Measurements from ENCODE around the gene HHIPL1. TPM values are rescaled to one million over a fixed set of nuclear protein-coding genes. Genes with fewer than 3 reads are reported as not detected.

Gene HHIPL1
- total RNA-seq, 2 experiments from 2014 or later: 0.08 to 0.10 TPM

DNA sequence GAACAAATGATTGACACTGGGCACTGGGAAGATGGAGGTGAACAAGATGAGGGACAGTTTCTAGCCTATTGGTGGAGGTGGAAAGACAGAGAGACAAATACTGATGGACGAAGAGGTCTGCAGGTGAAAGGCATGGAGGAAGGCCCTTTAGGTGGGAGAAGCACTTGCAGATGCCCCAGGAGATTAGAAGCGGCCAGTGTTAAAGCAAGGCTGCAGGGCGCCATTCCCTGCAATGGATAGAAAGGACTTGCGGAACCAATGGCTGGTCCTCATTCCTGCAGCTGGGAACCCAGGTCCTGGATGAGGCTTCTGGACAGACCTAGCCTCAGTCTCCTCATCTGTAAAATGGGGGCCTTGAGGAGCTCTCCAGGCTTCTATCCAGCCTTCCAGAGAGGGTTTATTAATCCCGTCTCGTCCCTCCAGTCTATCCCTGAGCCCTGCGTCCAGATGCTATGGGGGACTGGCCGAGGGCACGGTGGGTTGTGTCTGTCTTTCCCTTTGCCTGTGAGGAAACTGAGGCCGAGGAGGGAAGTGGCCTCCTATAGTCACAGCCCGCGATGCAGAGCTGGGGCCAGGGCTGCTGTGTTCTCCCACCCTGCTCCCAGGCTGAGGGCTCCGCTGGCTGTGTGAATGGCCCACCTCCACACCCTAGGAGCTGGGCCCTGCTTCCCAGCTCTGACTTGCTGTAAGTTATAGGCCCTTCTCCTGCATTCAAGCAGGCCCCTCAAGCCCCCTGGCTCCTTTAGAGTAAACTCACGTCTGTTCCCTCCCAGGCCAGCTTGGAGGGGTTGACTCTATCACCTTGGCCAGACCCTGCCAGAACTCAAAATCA is 72.1 kb downstream of the HHIPL1 start:
- Mint-ChIP-seq H3K27me3 (peaks cover 19% of the 10 kb centered on the region), H3K36me3 (ENCODE audit: low read depth) (no peaks in the 10 kb centered on the region), H3K9me3 (no peaks in the 10 kb centered on the region), H3K27ac (no peak overlapping the region), H3K4me3 (no peak overlapping the region), H3K4me1 (no peaks in the 10 kb centered on the region)
- peak; percentile 12 for DNase-seq
- CTCF ChIA-PET: no interaction called here
- POLR2A ChIA-PET: no interaction called here

GRCh38 chr14:99717682-99718013 is 72.7 kb downstream of the HHIPL1 start:
- ChIA-PET CTCF (no interaction called here), POLR2A (no interaction called here)
- no peak for DNase-seq
- H3K4me1 Mint-ChIP-seq: no peaks in the 10 kb centered on the region
- H3K9me3 Mint-ChIP-seq: no peaks in the 10 kb centered on the region
- no peak overlapping the region for H3K4me3 Mint-ChIP-seq
- no peaks in the 10 kb centered on the region for H3K36me3 Mint-ChIP-seq (ENCODE audit: low read depth)
- H3K27ac Mint-ChIP-seq: no peak overlapping the region
- H3K27me3 Mint-ChIP-seq: peaks cover 19% of the 10 kb centered on the region

DNA sequence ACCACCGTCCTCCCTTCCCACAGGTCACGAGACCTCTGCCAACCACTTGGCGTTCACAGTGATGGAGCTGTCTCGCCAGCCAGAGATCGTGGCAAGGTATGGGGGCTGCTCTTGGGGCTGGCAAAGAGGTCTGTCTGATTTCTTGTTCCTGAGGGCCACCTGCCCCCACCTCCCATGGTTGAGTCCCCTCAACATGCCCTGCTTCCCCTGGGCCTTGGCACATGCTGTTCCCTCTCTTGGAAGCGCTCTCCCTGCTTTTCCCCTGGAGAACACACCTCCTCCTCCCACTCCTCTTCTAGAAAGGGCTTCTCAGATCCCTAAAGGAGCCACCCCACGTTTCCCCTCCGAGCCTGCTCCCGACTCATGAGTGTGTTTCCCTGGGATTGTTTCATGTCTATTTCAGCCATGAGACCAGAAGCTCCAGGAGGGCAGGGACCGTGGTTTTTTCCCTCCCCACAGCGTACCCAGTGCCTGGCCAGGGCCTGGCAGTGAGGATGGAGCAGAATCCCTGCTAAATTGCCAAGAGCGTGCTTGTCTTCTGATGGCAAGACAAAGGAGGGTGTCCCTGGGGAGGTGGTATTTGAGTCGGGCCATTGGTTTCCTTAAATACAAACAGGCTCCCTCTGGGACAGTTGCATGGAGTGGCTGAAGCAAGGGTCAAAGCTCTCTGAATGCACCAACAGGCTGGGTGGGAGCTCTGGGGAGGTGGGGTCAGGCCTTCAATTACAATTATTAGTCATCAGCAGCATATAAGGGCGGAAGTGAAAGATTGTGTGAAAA is 73.3 kb downstream of the HHIPL1 start:
- Mint-ChIP-seq H3K36me3 (ENCODE audit: low read depth) (no peaks in the 10 kb centered on the region), H3K27ac (no peak overlapping the region), H3K4me1 (no peaks in the 10 kb centered on the region), H3K9me3 (no peaks in the 10 kb centered on the region), H3K27me3 (peaks cover 19% of the 10 kb centered on the region), H3K4me3 (no peak overlapping the region)
- POLR2A ChIA-PET: no interaction called here
- CTCF ChIA-PET: no interaction called here
- peak; percentile 12 for DNase-seq

- no peak overlapping the region for H3K4me3 Mint-ChIP-seq
- no peaks in the 10 kb centered on the region for H3K36me3 Mint-ChIP-seq (ENCODE audit: low read depth)
- H3K4me1 Mint-ChIP-seq: no peaks in the 10 kb centered on the region
- H3K27ac Mint-ChIP-seq: no peak overlapping the region
- POLR2A ChIA-PET: no interaction called here
- H3K27me3 Mint-ChIP-seq: peaks cover 17% of the 10 kb centered on the region
- CTCF ChIA-PET: no interaction called here
- no peaks in the 10 kb centered on the region for H3K9me3 Mint-ChIP-seq
- DNase-seq: no peak
Observed at GRCh38 chr14:99718811-99719192, 73.9 kb downstream of the HHIPL1 start.

GRCh38 chr14:99720941-99721791 is 76.2 kb downstream of the HHIPL1 start:
- peaks cover 11% of the 10 kb centered on the region for H3K27me3 Mint-ChIP-seq
- no peaks in the 10 kb centered on the region for H3K9me3 Mint-ChIP-seq
- DNase-seq: peak; percentile 11
- no peaks in the 10 kb centered on the region for H3K4me1 Mint-ChIP-seq
- ChIA-PET CTCF (interaction anchor here (0.6 to 1.2 kb wide), 2 partner anchors 9 to 227 kb away, joined by 3 to 4 read pairs; no protein-coding TSS in a partner anchor), POLR2A (no interaction called here)
- H3K4me3 Mint-ChIP-seq: no peak overlapping the region
- no peaks in the 10 kb centered on the region for H3K36me3 Mint-ChIP-seq (ENCODE audit: low read depth)
- no peak overlapping the region for H3K27ac Mint-ChIP-seq

GRCh38 chr14:99721792-99722516 is 77.0 kb downstream of the HHIPL1 start:
- CTCF ChIA-PET: interaction anchor here (1.2 kb wide), 1 partner anchor 8 kb away, joined by 3 read pairs; no protein-coding TSS in a partner anchor
- Mint-ChIP-seq H3K4me3 (no peak overlapping the region), H3K9me3 (no peaks in the 10 kb centered on the region), H3K36me3 (ENCODE audit: low read depth) (no peaks in the 10 kb centered on the region), H3K4me1 (no peaks in the 10 kb centered on the region), H3K27me3 (peaks cover 6% of the 10 kb centered on the region), H3K27ac (no peak overlapping the region)
- peak; percentile 9 for DNase-seq
- POLR2A ChIA-PET: no interaction called here

DNA sequence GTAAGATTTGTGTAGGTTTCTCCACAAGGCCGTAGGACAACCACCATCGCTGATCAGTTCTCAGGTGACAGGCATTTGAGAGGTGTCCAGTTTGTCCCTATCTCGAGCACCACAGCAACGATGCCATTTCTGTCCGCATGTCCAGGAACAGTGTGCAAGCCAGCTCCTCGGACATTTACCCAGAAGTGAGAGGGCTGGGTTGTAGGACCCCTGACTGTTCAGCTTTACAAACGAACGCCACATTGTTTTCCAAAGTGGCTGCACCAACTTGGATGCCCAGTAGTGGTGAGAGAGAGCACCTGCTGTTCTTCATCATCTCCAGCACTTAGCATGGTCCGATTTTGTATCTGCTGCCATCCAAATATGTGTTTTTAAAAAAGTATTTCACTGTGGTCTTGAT is 77.8 kb downstream of the HHIPL1 start:
- peaks cover 6% of the 10 kb centered on the region for H3K27me3 Mint-ChIP-seq
- DNase-seq: peak; percentile 6
- ChIA-PET POLR2A (no interaction called here), CTCF (no interaction called here)
- H3K4me1 Mint-ChIP-seq: no peaks in the 10 kb centered on the region
- H3K9me3 Mint-ChIP-seq: no peaks in the 10 kb centered on the region
- no peak overlapping the region for H3K27ac Mint-ChIP-seq
- no peaks in the 10 kb centered on the region for H3K36me3 Mint-ChIP-seq (ENCODE audit: low read depth)
- H3K4me3 Mint-ChIP-seq: no peak overlapping the region

DNA sequence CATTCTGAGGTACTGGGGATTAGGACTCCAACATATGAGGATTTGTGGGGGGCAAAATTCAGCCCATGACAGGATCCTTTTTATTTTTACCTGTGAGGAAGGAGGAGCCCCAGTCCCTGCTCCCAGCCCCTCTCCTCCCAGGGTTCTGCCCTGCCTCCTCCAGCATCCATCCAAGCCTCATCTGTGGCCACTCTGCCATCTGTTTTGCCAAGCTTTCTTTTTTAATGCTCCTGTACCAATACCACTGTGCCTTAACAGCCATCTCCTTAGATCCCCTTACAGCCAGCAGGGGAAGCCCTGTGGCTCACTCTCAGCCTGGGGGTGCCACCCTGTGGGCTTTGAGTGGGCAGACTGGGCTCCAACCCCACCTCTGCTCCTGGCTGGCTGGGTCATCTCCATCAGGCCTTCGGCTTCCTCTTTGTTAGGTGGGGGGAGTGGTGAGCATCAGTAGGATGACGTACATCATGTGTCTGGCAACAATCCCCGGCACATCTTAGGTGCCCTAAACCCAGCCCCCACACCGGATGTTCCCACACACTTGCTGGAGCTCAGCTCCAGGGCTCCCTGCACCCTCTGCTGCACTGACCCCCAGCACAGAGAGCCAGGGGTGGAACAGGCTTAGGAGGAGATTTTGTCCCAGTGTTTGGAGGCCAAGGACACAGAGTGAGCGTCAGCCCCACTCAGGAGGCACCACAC is 79.4 kb downstream of the HHIPL1 start:
- Mint-ChIP-seq H3K4me3 (no peak overlapping the region), H3K4me1 (no peaks in the 10 kb centered on the region), H3K36me3 (ENCODE audit: low read depth) (no peaks in the 10 kb centered on the region), H3K27ac (no peak overlapping the region), H3K27me3 (peaks cover 6% of the 10 kb centered on the region), H3K9me3 (no peaks in the 10 kb centered on the region)
- ChIA-PET CTCF (no interaction called here), POLR2A (no interaction called here)
- DNase-seq: peak; percentile 14

- H3K4me1 Mint-ChIP-seq: no peaks in the 10 kb centered on the region
- ChIA-PET POLR2A (no interaction called here), CTCF (no interaction called here)
- H3K9me3 Mint-ChIP-seq: no peaks in the 10 kb centered on the region
- no peak overlapping the region for H3K27ac Mint-ChIP-seq
- no peak overlapping the region for H3K4me3 Mint-ChIP-seq
- H3K27me3 Mint-ChIP-seq: peaks cover 4% of the 10 kb centered on the region
- DNase-seq: peak; percentile 4
- no peaks in the 10 kb centered on the region for H3K36me3 Mint-ChIP-seq (ENCODE audit: low read depth)
Observed at GRCh38 chr14:99724939-99725773, 80.2 kb downstream of the HHIPL1 start.

DNA sequence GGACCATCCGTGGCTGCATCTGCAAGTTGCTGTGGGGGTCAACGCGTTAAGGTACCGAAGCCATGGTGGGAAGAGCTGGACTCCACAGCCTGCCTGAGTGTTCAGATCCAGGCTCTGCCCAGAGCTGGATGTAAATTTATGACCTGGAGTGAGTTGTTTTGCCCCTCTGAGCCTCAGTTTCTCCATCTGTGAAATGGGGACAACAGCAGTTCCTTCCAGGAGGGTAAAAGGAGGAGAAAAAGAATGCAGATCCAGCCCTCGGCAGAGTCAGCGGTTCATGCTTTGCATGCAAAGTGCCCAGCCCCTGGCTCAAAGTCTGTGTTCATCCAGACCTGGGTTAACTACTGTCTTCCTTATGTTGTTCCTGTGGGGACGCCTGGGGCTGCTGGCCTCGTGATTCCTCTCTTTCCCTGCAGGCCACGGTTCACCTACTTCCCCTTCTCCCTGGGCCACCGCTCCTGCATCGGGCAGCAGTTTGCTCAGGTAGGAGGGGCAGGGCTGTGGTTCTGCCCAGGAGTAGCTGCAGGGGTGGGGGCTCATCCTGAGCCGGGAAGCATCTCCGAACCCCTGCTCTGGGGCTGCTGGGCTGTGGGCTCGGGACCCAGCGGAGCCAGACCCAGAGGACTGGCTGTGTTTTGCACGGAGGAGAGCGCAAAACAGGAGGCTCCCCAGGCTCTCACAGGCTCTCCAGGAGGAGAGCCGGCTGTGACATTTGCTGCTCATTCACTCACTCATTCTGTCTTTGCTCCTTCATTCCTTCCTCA is 81.0 kb downstream of the HHIPL1 start:
- Mint-ChIP-seq H3K27me3 (peaks cover 6% of the 10 kb centered on the region), H3K36me3 (ENCODE audit: low read depth) (no peaks in the 10 kb centered on the region), H3K4me1 (peaks cover 2% of the 10 kb centered on the region), H3K9me3 (no peaks in the 10 kb centered on the region), H3K4me3 (no peak overlapping the region), H3K27ac (no peak overlapping the region)
- no peak for DNase-seq
- CTCF ChIA-PET: no interaction called here
- POLR2A ChIA-PET: no interaction called here

- Mint-ChIP-seq H3K4me1 (peaks cover 2% of the 10 kb centered on the region), H3K27ac (no peak overlapping the region), H3K27me3 (peaks cover 6% of the 10 kb centered on the region), H3K36me3 (ENCODE audit: low read depth) (no peaks in the 10 kb centered on the region), H3K9me3 (no peaks in the 10 kb centered on the region), H3K4me3 (no peak overlapping the region)
- CTCF ChIA-PET: interaction anchor here (0.6 kb wide), 1 partner anchor 12 kb away, joined by 5 read pairs; no protein-coding TSS in a partner anchor
- POLR2A ChIA-PET: no interaction called here
- no peak for DNase-seq
Observed at GRCh38 chr14:99726538-99727095, 81.7 kb downstream of the HHIPL1 start.
